Measurements from ENCODE around the gene PLXNB2.

Gene PLXNB2

DNA sequence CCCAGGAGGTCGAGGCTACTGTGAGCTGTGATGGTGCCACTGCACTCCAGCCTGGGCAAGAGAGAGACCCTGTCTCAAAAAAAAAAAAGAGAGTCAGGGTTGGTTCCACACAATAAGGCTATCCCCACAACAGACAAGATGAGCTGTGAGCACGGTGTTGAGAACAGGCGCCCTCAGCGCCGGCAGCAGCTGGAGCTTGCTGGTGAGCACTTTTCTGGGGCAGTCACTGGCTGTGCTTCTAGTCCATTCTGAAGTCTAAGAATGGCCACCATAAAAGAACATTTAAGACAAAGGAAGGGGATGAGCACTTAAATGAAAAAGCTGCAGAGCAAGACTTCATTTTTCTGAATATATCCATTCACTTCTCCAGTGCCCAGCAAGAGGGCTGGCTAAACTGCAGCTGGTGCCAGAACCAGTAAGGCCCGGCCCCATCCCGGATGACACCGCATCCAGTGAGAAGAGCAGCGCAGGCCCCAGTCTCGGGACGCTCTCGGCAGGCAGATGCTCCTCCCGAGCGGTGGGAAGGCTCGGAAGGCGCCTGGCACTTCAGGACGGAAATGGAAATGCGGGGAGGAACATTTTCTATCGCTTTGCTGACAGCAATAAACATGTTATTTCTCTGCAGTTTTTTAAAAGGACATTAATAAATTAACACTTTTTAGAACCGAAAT, 74.8 kb downstream of the PLXNB2 start:
- no peak for DNase-seq (ENCODE audit: low read depth in 2 of 2)

- no peak for DNase-seq (ENCODE audit: low read depth in 2 of 2)
Measured at GRCh38 chr22:50229370-50229769, 78.1 kb downstream of the PLXNB2 start.

DNA sequence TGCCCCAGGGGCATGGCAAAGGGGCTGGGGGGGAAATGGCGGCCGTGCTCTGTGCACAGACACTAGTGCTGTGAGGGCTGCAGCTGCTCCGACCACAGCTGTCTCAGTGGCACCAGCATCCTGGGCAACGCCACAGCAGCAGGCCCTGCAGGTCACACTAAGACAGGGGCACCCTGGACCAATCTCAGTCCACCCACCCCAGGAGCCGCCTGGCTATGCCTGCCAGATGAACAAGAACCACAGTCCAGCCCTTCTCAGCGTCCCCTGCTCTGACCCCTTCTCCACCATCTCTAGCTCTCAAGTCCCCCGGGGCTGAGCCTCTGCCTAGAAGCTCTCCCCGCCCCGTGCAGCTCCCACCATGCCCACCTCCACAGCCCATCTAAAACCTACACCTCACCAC, 79.1 kb downstream of the PLXNB2 start:
- no peak for DNase-seq (ENCODE audit: low read depth in 2 of 2)

DNA sequence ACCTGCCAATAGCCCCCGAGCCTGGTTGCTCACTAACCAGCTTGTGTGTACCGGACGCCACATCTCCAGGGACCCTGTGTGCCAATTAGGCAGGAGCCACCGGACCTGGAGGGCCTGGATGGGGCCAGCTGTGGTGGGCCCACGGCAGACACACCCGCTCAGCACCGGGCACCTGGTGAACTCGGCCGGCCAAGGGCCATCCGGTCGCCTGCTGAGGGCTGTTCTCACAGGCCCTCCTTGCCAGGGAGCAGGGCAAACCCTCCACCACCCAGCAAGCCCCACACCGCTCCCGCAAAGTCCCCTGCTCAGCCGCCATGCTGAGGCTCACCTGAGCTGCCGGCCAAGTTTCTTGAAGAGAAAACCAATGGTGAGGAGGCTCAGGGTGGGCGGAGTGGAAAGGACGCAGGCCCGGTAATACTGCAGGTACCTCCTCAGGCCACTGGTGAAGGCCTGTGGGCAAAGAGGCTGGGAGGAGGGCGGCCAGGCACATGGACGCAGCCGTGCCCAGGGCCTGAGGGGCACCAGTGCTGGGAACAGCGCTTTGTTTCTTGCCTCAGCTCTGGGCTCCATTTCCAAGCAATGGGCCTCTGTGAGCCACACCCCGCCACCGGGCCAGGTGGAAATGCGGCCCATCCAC, 79.7 kb downstream of the PLXNB2 start:
- DNase-seq (ENCODE audit: low read depth in 2 of 2), result no peak

- DNase-seq (ENCODE audit: low read depth in 2 of 2), result no peak
Measured at GRCh38 chr22:50226875-50227165, 80.6 kb downstream of the PLXNB2 start.

DNA sequence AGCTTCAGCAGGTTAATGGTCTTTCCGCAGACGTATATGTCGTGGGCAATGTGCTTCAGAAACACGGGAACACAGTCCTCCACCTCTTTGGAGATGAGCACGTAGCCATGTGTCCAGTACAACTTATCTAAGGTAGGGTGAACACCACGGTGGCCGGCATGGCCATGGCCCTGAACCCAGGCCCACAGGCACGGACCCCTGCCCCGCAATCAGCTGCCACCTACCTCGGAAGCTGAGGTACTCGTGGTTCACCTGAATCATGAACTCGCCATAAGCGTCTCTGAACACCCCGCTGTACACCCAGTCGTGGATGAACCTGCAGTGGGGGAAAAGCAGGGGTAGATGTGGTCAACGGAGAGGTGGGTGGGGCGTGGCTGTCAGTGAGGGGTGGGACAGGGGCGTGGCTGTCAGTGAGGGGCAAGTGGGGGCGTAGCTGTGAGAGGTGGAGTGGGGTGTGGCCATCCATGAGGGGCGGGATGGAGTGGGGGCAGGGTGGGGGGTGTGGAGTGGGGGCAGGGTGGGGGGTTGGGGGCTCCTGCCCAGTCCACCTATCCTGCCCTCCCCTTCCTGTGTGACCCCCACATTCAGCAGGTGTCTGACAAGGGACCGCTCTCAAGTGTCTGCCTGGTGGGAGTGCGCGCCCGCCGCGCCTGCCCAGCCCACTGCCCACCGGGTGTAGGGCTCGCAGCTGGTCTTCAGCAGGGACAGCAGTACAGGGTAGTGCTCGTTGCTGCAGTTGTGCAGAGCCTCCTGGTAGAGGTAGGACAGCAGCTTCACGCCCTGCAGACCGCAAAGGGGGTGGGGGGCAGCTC, 81.2 kb downstream of the PLXNB2 start:
- no peak for DNase-seq (ENCODE audit: low read depth in 2 of 2)

DNA sequence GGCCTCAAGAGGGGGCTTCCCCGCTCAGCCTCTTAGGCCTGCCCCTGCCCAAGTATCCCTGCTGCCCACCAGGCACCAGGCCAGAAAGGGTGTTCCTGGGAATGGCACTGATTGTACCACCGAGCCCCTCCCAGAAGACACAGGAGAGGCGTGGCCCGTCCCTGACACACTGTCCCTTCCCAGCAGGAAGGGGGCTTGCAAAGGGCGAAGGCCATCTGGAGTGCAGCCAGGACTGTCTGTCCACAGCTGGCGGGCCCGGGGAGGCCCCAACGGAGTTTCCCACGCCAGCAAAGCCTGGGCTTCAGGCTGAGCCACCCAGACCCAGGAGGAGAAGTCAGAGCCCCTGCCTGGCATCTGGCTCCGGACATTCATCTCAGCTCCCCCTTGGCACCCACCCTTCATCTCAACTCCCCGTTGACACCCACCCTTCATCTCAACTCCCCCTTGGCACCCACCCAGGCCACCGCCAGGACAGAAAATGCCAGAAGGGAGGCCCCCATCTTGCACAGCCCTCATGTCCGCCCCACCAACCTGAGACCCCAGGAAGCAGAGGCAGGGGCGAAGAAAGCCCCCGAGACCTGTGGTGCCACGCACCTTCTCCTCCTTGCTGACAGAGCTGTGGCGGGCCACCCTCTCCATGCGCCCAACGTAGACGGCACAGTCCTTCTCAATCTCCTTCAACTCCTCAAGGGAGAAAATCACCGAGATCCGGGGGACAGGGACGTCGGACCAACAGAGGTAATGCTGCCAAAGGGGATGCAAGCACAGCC, 82.1 kb downstream of the PLXNB2 start:
- DNase-seq (ENCODE audit: low read depth in 2 of 2), result no peak
